ENCODE measurements around the gene PIK3IP1. TPM values are rescaled to one million over a fixed set of nuclear protein-coding genes. Genes with fewer than 3 reads are reported as not detected.

PIK3IP1 gene
- total and polyA plus RNA-seq, 2 of the 8 experiments (the other 6 are each of a cell fraction or from before 2014, with no cell fraction given): 1.00 to 1.3 TPM

- Histone ChIP-seq H3K27me3 (replicated peaks in 1 of 4; ENCODE audit: control insufficient read depth in 3 of 4, extremely low read depth in 1 of 4, insufficient read depth in 3 of 4, low read length in 3 of 4) (no peaks in the 10 kb centered on the region), H3K4me1 (replicated peaks in 1 of 4; ENCODE audit: control insufficient read depth in 3 of 4, insufficient read depth in 4 of 4, low read length in 3 of 4) (peaks cover 0 to 6% (median 1%) of the 10 kb centered on the region in 4 experiments; a peak in 2 of 7 replicates), H2AFZ (ENCODE audit: low read length) (no peak overlapping the region), H3K9me3 (ENCODE audit: insufficient read depth in 2 of 2, low read depth in 1 of 2, low read length in 1 of 2) (no peaks in the 10 kb centered on the region), H3K79me2 (ENCODE audit: control insufficient read depth in 1 of 2, insufficient read depth in 2 of 2, low read length in 2 of 2) (0 out of 4 replicates have a peak, but pooled peaks cover 0 to 3% of the 10 kb centered on the region in 2 experiments), H3K4me3 (ENCODE audit: extremely low read depth in 1 of 4, insufficient read depth in 2 of 4, low read depth in 3 of 4, low read length in 4 of 4) (no peak overlapping the region), H3K4ac (replicated peaks; ENCODE audit: insufficient read length, low read depth, low read length) (no peak overlapping the region), H3K79me1 (ENCODE audit: low read depth, low read length) (no peaks in the 10 kb centered on the region), H2AK5ac (ENCODE audit: low read depth, low read length) (no peak overlapping the region), H2BK20ac (ENCODE audit: low read length) (no peak overlapping the region), H3K9ac (replicated peaks in 1 of 4; ENCODE audit: extremely low read depth in 1 of 4, low read depth in 3 of 4, low read length in 3 of 4) (no peak overlapping the region), H3K27ac (ENCODE audit: low read depth, low read length) (no peak overlapping the region), H4K20me1 (replicated peaks in 1 of 2; ENCODE audit: control insufficient read depth in 1 of 2, insufficient read depth in 2 of 2, low read length in 2 of 2) (peaks cover 0 to 4% of the 10 kb centered on the region in 2 experiments), H2BK5ac (ENCODE audit: low read depth, low read length) (no peak overlapping the region), H3K18ac (ENCODE audit: extremely low read depth, low read length) (no peak overlapping the region), H4K91ac (replicated peaks; ENCODE audit: insufficient read length, low read length) (no peak overlapping the region), H2BK120ac (replicated peaks; ENCODE audit: low read depth, low read length) (no peak overlapping the region), H3K14ac (ENCODE audit: insufficient read length) (no peak overlapping the region), H3K36me3 (ENCODE audit: control insufficient read depth in 2 of 4, insufficient read depth in 4 of 4, low read length in 3 of 4) (peaks cover 0 to 3% (median 0%) of the 10 kb centered on the region in 4 experiments; a peak in 1 of 8 replicates), H4K8ac (ENCODE audit: extremely low read depth, insufficient read depth, low read length) (no peak overlapping the region), H2BK12ac (ENCODE audit: low read depth, low read length) (no peak overlapping the region), H3K4me2 (ENCODE audit: insufficient read depth in 1 of 2, low read depth in 2 of 2, low read length in 2 of 2) (no peak overlapping the region), H3K23me2 (ENCODE audit: low read depth, low read length) (no peaks in the 10 kb centered on the region), H4K5ac (ENCODE audit: insufficient read length, low read depth, low read length) (no peak overlapping the region), H3K23ac (ENCODE audit: insufficient read length) (no peak overlapping the region), H2BK15ac (ENCODE audit: low read length) (no peak overlapping the region), H3K56ac (replicated peaks; ENCODE audit: insufficient read length, low read depth, low read length) (no peak overlapping the region)
- 83% methylated on average over 1 of the region's 1 CpG; no CpG with 5 or more reads in 1 of the 2 experiments for WGBS, 2 experiments (ENCODE audit: extremely low coverage in 1 of 2, insufficient coverage in 1 of 2, insufficient read length in 1 of 2, insufficient replicate concordance in 2 of 2, low coverage in 1 of 2, low lambda C conversion rate in 2 of 2, missing lambda C conversion rate in 1 of 2)
- FAIRE-seq (no peak), DNase-seq (ENCODE audit: low read depth in 1 of 2, low spot score in 2 of 2) (no peak)
- POLR2A ChIA-PET (ENCODE audit: partially characterized antibody): interaction anchor here (2.7 kb wide), 1 partner anchor 8 kb away, joined by 9 read pairs; no protein-coding TSS in a partner anchor
- CTCF ChIA-PET (ENCODE audit: partially characterized antibody): interaction anchor here (2.2 kb wide), 1 partner anchor 35 kb away, joined by 9 read pairs; no protein-coding TSS in a partner anchor
- TF ChIP-seq CHD1 (IDR thresholded peaks at IDR 0.05; ENCODE audit: low read depth, low read length): no peak
- TF ChIP-seq BCL11A (IDR thresholded peaks at IDR 0.05; ENCODE audit: low read depth in 2 of 2, low read length in 2 of 2): no peak
- no peak for TF ChIP-seq KDM5A (IDR thresholded peaks at IDR 0.05; ENCODE audit: low read length)
- TF ChIP-seq SP1 (IDR thresholded peaks at IDR 0.05; ENCODE audit: low read depth, low read length): no peak
- no peak for TF ChIP-seq RBBP5 (IDR thresholded peaks at IDR 0.05; ENCODE audit: borderline replicate concordance, low read depth, low read length)
- TF ChIP-seq CBX5 (IDR thresholded peaks at IDR 0.05; ENCODE audit: low read depth, low read length): no peak
- no peak for TF ChIP-seq RAD21 (IDR thresholded peaks at IDR 0.05 in 1 of 2, conservative IDR thresholded peaks at IDR 0.05 in 1 of 2; ENCODE audit: low read depth in 2 of 2, low read length in 2 of 2)
Observed at GRCh38 chr22:31238057-31238456, 54.2 kb downstream of the PIK3IP1 start.
